HG03521 (cell line): ENCODE results near the gene MGAT5.

Experiments
- ATAC-seq: cut with Tn5 transposase; IDR thresholded peaks from one replicate; pipeline ENCODE4 v1.9.1; 2021; ENCODE audit warnings: mild to moderate bottlenecking, moderate library complexity; ENCODE audit not compliant: unreplicated experiment

The MGAT5 gene

DNA sequence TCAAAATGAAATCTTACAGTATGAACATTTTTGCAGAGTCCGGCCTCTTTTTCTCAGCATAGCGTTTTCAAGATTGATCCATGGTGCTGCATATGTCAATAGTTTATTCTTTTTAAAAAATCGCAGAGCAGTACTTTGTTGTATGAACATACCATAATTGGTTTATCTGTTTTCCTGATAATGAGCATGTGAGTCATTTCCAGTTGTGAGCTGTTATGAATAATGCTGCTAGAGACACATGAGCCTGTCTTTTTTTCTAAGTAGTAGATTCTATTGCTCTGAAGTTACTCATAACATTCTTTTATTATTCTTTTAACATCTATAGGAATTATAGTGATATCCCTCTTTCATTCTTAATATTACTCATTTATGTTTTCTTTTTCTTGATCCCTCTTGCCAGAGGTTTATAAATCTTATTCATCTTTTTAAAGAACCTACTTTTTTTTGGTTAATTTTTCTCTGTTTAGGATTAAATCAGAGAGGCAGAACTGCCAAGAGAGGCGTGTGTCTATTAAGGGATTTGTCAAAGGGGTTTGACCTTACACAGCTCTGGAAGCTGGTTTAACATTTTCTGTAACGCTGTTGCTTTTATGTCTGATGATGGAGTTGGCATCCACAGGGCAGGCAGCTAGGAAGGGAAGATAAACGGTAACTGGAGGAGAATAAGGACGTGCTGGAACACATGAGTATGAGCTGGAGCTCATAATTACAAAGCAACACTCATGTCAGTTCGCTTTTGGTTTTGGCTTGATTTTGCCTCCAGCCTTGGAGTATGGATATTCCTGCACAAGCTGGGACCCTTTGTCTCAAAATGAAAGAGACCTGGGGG, 47.4 kb downstream of the MGAT5 start:
- ATAC-seq, result no peak

DNA sequence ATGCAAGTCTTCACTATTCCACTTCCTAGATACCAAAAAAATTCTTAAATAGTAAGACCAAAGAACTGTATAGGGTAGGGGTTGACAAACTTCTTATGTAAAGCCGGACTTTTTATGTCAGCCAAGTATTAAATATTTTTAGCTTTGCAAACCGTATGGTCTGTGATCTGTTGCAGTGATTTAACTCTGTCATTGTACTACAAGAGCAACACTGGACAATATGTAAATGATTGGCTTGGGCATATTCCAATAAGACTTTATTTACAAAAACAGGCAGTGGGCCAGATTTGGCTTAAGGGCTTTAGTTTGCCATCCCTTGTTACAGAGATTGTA, 48.0 kb downstream of the MGAT5 start:
- no peak for ATAC-seq

DNA sequence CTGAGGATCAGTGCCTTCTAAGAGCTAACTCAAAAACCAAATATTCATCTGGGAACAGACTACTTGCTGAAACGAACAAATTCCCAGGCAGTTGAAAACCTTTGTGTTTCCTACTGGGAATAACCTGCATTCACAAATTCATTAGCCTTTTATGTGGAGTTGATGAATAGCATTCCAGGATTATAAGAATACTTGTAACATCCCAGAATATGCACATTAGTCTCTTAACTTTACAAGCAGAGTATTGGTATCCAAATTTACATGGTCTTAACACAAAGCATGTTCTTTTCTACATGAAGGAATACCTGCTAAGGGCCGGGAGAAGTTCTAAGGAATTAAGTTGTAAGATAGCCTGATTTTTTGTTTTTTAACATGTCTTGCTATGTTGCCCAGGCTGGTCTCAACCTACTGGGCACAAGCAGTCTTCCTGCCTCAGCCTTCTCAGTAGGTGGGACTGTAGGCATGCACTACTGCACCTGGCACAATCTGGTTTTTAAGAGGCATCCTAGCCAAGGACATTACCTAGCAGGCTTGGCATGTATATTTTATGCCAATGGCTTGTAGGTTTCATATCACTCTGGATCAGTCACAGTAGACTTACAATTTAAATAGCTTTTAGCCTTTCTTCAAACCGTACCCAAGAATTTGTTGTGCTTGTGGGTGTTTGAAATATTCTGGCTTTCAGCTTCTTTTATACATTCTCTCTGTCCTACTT, 50.7 kb downstream of the MGAT5 start:
- ATAC-seq, result no peak

DNA sequence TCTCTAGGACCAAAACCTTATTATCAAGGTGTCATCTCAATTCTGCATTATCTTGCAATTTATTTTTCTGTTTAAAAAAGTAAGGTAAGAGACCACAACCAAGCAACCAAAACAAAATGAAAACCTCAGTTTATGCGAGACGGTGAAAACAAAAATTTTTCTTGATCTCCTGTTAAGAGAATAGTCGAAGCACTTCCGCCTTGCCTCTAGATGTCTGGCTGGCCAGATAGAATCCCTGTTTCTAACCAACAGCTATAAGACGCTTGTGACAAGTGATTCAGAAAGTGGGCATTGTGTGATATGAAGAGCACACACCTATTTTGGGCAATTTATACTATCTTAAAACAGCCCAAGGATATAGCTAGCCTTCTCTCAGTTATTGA, 51.2 kb downstream of the MGAT5 start:
- ATAC-seq, result no peak

DNA sequence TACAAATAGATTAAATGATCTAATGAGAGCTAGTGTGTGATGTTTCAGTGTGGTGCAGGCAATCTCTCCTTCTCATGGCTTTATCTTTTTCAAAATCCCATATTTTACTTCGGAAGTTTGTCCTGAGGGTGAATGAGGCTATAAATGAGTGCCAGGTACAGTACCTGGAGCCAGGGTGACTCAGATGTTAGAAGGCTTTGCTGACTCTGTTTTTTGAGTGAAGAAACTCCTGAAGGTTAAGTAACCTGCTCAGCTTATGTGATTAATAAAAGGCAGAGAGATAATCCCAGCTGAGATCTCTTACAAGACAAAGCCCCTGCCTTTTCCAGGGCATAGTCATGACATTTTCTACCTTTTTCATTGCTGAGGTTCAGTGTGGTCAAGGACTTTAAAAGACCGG, 52.6 kb downstream of the MGAT5 start:
- ATAC-seq, result no peak

DNA sequence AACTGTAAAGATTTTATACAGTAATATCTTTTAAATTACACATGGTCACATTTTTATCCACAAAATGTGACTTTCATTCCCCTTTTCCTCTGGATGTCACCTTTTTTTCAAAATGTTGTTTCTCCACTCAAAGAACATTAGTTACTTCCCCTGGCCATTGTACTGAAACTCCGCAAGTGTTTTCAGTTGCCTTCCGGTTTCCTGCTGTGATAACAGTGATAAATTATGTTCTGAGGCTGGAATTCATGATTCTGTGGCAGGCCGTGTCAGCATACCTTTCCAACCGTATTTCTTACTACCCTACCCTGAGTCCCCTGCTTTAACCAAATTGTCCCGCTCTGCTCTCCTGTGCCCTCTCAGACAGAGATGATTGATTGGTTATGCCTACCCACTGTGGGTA, 53.5 kb downstream of the MGAT5 start:
- no peak for ATAC-seq

DNA sequence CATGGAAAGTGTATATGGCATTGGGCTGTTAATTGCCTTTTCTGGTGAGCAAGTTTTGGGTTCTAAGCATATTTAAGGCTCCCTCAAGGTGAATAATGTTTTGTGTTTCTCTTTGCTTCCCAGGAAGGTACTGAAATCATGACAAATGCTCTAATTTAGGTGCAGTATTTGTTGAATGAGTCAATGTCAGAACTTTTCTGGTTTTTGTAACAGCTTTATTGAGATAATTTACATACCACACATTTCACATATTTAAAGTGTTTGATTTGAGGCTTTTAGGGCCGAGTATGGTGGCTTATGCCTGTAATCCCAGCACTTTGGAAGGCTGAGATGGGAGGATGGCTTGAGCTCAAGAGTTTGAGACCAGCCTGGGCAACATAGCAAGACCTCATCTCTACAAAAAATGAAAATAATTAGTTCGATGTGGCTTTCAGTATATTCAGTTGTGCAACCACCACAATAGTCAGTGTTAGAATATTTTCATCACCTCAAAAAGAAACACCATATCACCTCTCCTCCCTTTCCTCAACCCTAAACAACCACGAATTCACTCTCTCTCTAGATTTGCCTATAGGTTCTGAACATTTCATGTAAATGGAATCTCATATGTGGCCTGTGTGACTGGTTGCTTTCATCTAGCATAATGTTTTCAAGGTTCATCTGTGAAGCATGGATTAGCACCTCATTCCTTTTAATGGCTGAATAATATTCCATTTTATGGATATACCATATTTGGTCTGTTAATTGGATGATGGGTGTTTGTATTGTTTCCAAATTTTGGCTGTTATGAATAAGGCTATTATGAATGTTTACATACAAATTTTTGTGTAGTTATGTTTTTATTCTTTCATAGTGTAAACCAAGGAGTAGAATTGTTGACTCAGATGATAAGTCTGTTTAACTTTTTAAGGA, 54.9 kb downstream of the MGAT5 start:
- ATAC-seq, result no peak

DNA sequence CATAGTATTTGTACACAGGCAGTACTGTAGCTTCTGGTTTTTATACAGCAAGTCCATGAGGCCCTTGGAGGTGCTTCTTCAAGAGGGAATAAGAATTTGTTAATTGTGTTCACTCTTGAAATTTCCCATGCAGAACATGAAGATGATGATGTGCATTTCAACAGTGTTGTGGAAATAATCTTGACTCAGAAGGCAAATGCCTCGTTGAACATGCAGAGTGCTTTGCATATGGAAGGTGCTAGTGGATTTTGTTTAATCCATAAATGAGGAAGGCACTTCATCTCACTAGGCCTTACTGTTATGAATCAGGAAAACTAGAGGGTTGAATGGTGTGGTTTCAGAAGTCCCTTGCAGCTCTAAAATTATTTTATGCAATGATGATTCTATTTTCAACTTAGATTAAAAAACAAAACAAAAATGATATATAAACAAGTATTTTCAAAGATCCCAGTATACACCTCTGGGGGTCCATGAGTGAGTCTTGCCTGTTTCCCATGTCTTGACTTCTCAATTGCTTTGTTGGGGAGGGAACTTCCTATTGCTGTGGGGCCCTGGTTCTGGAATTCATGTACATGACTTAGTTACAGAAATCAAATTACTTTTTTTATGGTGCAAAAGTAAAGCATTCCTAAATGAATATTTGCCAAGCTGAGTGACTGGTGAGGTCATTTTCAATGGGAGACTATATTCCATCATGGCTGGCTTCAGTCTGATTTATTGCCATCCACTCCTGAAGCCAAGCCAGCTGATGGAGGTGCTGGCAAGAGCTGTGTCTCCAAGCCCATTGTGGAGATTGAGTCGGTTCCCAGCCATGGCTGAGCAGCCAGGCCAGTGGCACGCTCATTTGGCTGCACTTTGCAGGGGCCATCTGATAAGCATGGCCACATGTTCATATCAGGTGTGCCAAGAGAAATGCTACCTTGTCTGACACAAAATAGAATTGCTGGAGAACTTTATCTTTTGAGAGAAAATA, 56.5 kb downstream of the MGAT5 start:
- ATAC-seq, result no peak

DNA sequence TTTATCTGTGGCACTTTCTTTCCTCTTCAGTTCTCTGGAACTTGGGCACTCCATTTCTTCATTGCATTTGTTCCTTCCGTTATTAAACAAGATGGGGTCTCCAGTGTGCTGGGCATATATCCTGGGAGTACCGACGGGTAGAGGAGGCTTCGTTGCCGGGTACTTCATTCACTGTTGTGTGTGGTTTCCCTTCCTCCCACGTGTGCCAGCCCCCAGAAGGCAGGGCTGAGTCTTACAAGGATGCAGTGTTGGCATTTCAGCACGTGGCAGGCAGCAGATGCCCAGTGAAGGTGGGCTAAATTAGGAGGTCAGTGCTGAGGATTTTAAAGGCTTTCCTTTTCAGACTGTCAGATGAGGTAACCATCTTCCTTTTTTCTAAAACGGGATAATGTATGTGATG, 58.6 kb downstream of the MGAT5 start:
- no peak for ATAC-seq

DNA sequence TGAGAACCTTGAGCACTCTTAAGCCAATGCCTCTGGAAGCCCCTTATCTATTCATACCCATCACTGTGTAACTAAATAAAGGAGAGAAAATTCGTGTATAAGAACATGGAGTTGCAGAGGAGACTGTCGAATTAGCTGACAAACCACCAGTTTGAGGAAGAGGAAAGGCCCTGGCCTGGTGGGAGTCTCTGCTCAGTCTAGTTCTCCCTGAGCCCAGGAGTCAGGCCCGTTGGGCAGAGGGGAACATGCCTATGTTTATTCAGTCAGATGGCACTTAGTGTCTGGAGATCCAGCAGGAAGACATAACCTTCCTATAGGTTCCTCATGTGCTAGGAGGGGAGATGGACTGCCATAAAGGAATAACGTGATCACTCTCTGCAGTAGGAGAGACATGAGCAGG, 60.3 kb downstream of the MGAT5 start:
- ATAC-seq, result no peak

DNA sequence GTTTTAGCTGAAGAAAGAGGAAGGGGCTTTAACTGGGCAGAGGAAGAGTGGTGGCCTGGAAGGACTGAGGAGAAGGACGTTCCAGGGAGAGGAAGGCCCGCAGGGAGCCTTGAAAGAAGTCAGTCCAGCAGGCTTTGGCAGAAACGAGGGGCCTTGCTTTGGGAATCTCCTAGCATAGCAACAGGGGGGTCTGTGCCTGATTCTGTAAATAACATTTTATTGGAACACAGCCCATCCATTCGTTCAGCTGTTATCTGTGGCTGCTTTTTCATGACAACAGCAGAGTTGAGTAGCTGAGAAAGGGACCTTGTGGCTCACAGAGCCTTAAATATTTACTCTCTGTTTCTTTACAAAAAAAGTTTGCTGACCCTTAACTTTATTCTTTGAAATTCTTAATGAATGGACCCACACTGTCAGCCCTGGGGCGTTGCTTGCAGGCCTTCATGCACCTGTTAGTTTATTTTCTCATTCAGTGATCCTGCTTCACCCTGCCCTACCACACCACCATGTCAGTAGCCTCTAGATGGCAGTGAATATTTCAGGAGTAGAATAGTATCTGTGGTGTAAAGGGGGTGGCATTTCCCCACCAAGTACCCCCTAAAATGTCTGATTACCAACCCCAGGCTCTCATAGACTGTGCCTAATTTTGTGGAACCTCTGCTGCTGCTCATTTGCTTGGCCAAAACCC, 61.0 kb downstream of the MGAT5 start:
- no peak for ATAC-seq

DNA sequence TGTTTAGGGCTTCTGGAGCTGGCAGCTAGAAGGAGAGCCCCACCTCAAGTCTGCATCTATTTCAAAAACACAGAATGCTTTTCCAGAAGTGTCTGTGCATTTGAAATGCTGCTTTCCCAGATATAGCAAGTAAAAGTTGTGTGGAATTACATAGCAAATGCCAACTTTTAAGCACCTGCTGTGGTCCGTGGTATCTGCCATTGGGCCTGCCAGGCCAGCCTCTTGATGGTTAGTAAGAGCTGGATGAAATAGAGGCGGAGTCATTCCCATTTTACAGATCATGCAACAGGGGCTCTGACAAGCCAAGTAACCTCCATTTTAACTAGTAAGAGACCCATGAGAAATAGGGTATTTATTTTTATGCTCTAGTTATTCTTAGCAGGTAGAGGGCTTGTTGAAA, 61.6 kb downstream of the MGAT5 start:
- no peak for ATAC-seq

DNA sequence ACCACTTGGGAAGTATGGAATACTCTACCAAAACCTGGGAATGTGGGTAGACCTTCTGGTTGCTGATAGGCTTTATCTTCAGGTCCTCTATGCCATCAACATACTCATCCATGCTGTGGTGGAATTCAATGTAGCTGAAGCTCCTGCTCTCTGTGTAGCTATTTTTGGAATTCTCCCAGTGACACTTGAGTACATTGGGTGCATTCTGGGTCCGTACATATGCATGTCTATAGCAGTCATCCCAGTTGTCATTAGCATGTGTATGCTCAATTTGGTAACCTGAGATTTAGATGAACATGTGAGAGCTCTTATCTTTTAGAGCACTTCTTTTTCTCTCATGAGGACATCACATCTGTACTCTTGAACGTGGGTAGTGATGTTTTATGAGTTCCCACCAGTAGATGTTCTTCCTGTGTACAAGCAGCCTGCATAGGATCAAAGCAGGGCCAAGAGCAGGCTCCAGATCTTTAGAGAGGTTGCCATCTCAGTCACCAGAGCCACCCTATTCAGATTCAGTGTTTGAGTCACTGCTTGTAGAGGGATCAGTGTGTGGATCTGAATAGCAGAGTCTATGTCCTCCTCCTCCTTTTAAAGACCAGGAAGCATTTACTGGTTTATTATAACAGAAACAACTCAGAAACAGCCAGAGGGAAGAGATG, 65.9 kb downstream of the MGAT5 start:
- ATAC-seq, result no peak

DNA sequence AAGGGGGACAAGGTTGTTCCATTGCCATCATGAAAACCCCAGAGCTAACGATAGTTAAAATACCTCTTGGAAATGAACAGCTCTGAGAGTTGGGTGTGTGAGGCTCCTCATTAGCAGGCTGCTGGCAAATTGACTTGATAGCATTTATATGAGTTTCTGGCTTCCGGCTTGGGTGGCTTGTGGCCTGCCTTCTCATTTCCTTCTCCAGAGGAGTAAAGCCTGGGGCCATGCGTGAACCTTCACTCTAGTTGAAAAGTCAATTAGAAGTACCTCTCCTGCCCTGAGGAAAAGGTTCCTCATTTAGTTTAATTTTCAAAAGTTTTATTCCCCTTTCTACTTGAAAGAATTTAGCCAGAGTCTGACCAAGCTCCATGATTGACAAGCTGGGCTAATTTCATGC, 67.1 kb downstream of the MGAT5 start:
- ATAC-seq, result no peak

DNA sequence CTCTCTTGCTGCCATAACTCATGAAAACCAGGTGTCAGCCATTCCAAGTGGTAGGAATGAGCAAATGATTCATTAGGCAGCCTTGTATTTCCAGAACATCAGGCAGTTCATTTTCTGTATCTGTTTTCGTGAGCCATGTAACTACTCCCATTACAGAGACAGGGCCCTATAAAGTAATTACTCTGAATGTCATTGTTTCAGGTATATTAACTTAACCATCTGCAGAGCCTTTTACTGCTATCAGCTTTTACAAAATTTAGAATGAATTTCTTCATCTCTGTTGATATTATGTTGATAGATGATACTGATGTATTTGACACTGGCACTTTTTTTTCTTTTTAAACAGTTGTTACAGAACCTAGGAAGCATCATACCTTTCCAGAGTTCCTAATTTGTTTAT, 69.9 kb downstream of the MGAT5 start:
- ATAC-seq, result no peak

DNA sequence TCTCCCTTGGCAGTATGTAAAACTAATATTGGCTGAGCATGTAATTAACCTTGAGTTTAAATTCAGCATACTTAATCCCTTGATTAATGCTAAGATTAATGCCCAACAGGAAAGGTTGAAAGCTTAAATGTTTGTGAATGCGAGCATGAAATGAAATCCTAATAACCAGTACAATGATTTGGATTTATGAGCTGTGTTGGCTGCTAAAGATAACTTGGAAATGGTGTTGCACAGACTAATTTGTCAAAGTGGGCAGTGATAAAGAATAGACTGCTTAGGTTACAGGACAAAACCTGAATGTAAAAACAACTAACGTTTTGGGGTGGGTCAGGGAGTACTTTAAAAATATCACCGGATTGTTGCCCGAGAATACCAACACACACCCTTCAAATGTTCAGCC, 70.6 kb downstream of the MGAT5 start:
- no peak for ATAC-seq

DNA sequence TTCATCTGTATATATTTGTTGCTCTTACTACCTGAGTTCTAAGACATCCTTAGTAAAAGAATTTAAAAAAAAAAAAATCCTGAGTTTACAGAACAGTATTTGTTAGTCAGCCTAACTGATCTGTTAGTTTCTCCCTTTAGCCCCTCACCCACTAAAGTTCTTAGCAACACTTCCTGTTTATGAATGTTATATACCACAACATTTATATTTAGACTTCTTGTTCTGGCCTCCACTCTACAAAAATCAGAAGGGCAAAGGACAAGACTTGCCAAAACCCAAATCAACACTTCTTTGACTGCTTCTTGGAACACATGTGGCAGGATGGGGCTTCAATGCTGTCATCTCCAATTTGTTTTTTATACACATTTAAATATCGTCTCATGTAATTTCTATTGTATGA, 71.1 kb downstream of the MGAT5 start:
- no peak for ATAC-seq

DNA sequence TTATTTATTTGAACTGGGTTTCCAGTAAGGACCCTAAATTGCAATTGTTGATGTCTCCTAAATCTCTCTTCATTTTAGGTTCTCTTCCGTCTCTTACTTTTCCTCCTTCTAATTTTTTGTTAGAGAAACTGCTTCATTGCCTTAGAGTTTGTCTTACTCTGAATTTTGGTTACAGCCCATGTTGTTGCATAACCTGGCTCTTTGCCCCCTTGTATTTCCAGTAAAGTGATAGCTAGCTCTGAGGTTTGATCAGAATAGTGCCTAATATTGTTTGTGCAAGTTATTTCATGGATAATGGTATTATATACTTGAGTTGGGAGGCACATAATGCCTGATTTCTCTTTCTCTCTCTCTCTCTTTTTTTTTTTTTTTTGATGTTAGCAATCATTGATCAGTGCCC, 71.8 kb downstream of the MGAT5 start:
- ATAC-seq, result no peak

DNA sequence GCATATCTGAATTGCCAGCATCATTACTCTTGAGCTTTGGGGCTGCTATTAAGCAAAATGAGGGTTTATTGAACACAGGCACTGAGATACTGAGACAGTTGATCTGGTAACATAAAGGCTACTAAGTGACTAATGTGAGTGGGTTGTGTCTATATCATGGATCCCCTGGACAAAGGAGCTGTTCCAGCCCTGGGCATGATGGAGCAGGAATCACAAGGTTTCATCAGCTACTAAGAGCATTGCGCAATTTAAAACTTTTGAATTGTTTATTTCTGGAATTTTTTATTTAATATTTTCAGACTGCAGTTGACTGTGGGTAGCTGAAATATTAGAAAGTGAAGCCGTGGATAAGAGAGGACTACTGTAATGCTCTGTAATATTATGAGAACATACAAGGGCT, 73.5 kb downstream of the MGAT5 start:
- no peak for ATAC-seq
